Activated CD8-positive, alpha-beta T cell treated with anti-CD3 and anti-CD28 coated beads for 36 hours (primary cell): ENCODE results near the gene TNPO2. TPM values are rescaled to one million over a fixed set of nuclear protein-coding genes. Genes with fewer than 3 reads are reported as not detected.
A peak's percentile ranks its signal among the peaks of the same experiment; 100 is the strongest.

ENCODE experiments used
- ATAC-seq: fragments of 200-7000 bp; cut with Tn5 transposase; one replicate; pipeline ENCODE4 v1.10.0; 2021; ENCODE audit warnings: mild to moderate bottlenecking, moderate library complexity
- CTCF ChIA-PET: fragments of 350-600 bp; sonication (Branson Sonifier 250); formaldehyde crosslinking; loops from one replicate; lab custom pipeline; 2021; ENCODE audit warnings: antibody characterized with exemption; lab: Charles Lee
- POLR2A ChIA-PET: fragments of 350-600 bp; sonication (Branson Sonifier 250); formaldehyde crosslinking; loops from one replicate; lab custom pipeline; 2021; ENCODE audit warnings: antibody characterized with exemption; lab: Charles Lee
- DNase-seq: peaks from one replicate; pipeline ENCODE4 v3.0.0-alpha.2; 2020
- H3K27ac Mint-ChIP-seq: one replicate; pipeline ENCODE4 v1.8.0; 2021; ENCODE audit warnings: mild to moderate bottlenecking, mixed read lengths
- H3K27me3 Mint-ChIP-seq: one replicate; pipeline ENCODE4 v1.8.0; 2021; ENCODE audit warnings: mixed read lengths
- H3K36me3 Mint-ChIP-seq: one replicate; pipeline ENCODE4 v1.8.0; 2021; ENCODE audit warnings: low read depth, mixed read lengths
- H3K4me1 Mint-ChIP-seq: one replicate; pipeline ENCODE4 v1.8.0; 2021; ENCODE audit warnings: low read depth, mixed read lengths
- H3K4me3 Mint-ChIP-seq: one replicate; pipeline ENCODE4 v1.8.0; 2021; ENCODE audit warnings: mild to moderate bottlenecking, moderate library complexity, mixed read lengths
- H3K9me3 Mint-ChIP-seq: one replicate; pipeline ENCODE4 v1.8.0; 2021; ENCODE audit warnings: mixed read lengths
- intact Hi-C: fragments of 100-400 bp; cut with micrococcal nuclease; formaldehyde crosslinking; loops from one replicate; pipeline ENCODE4 v1.10.0; 2022
- total RNA-seq, 2 experiments: library from RNA; stranded (reverse); gene quantifications; one replicate each; pipeline ENCODE4 v1.2.3, GENCODE V29; 2021
- TF ChIP-seq, protein P1 (sequence below): fragments of 200-600 bp; IDR thresholded peaks from one replicate; pipeline ENCODE4 v1.8.0; 2022; ENCODE audit warnings: antibody characterized with exemption, mild to moderate bottlenecking

Gene TNPO2
- total RNA-seq, 2 experiments from 2014 or later = 90.7 to 94.5 TPM

DNA sequence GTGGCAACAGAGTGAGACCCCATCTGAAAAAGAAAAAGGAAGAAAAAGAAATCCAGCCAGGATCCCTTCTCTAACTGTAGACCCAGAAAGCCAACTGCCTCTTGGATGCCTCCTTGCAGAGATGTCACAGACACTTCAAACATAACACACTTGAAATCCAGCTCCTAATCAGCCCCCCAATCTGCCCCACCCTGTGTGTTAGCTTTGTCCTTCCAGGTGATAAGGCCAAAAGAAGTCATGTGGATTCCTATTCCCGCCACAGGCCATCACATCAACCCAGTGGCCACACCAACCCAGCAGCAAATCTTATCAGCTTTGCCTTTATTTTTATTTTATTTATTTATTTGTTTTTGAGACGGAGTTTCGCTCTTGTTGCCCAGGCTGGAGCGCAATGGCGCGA is 36.0 kb upstream of the TNPO2 start:
- Mint-ChIP-seq H3K9me3 (no peaks in the 10 kb centered on the region), H3K27ac (no peak overlapping the region), H3K4me3 (no peak overlapping the region), H3K27me3 (peaks cover 12% of the 10 kb centered on the region), H3K36me3 (no peaks in the 10 kb centered on the region), H3K4me1 (peaks cover 10% of the 10 kb centered on the region)
- ATAC-seq (no peak), DNase-seq (no peak)
- ChIA-PET CTCF (interaction anchor here (0.8 to 17.4 kb wide), 29 partner anchors 10 to 178 kb away, joined by 3 to 480 read pairs (median 5); partner anchors contain the start of genes DNASE2, FBXW9, GET3 and JUNB), POLR2A (interaction anchor here (0.7 to 2.9 kb wide), 6 partner anchors 13 to 37 kb away, joined by 3 to 9 read pairs (median 4); no protein-coding TSS in a partner anchor)
- intact Hi-C loops = loop anchor here (2.0 to 5.0 kb wide), 2 partner anchors 37 to 88 kb away; no protein-coding TSS in a partner anchor
- TF ChIP-seq, protein P1, sequence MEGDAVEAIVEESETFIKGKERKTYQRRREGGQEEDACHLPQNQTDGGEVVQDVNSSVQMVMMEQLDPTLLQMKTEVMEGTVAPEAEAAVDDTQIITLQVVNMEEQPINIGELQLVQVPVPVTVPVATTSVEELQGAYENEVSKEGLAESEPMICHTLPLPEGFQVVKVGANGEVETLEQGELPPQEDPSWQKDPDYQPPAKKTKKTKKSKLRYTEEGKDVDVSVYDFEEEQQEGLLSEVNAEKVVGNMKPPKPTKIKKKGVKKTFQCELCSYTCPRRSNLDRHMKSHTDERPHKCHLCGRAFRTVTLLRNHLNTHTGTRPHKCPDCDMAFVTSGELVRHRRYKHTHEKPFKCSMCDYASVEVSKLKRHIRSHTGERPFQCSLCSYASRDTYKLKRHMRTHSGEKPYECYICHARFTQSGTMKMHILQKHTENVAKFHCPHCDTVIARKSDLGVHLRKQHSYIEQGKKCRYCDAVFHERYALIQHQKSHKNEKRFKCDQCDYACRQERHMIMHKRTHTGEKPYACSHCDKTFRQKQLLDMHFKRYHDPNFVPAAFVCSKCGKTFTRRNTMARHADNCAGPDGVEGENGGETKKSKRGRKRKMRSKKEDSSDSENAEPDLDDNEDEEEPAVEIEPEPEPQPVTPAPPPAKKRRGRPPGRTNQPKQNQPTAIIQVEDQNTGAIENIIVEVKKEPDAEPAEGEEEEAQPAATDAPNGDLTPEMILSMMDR = no peak

DNA sequence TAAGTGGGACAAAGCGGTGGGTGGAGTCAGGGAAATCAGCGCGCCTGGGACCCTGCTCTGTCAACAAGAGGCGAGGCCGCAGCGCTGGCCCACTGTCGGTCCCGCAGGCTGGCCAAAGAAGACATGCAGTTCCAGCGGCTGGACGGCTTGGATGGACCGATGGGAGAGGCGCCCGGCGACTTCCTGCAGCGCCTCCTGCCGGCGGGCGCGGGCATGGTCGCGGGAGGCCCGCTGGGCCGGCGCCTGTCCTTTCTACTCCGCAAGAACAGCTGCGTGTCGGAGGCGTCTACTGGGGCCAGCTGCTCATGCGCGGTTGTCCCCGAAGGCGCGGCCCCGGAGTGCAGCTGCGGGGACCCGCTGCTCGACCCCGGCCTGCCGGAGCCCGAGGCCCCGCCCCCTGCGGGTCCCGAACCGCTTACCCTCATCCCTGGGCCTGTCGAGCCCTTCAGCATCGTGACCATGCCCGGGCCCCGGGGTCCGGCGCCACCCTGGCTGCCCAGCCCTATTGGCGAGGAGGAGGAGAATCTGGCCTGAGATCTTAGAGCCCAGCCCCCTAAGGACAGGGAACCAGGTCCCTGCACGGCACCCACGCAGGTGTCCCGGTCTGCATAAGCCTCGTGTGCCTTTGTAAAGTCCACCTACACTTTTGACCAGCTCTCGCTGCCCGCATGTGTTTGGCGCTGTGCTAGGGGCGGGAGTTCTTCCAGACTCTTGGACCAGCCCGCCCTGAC is 34.0 kb upstream of the TNPO2 start:
- peak; percentile 77 for DNase-seq
- H3K36me3 Mint-ChIP-seq = no peaks in the 10 kb centered on the region
- ChIA-PET POLR2A (interaction anchor here (0.9 to 2.9 kb wide), 7 partner anchors 11 to 89 kb away, joined by 3 to 9 read pairs (median 3); no protein-coding TSS in a partner anchor), CTCF (interaction anchor here (0.6 to 17.4 kb wide), 45 partner anchors 9 to 264 kb away, joined by 3 to 480 read pairs (median 5); partner anchors contain the start of genes DNASE2, FBXW9, GET3 and JUNB)
- peaks cover 18% of the 10 kb centered on the region for H3K27me3 Mint-ChIP-seq
- peaks cover 10% of the 10 kb centered on the region for H3K4me1 Mint-ChIP-seq
- H3K4me3 Mint-ChIP-seq = peak overlapping the region; percentile 41
- H3K27ac Mint-ChIP-seq = no peak overlapping the region
- peak; percentile 83 for ATAC-seq
- no peaks in the 10 kb centered on the region for H3K9me3 Mint-ChIP-seq
- intact Hi-C loops = no loop called here
- TF ChIP-seq, protein P1 = peak; percentile 98

DNA sequence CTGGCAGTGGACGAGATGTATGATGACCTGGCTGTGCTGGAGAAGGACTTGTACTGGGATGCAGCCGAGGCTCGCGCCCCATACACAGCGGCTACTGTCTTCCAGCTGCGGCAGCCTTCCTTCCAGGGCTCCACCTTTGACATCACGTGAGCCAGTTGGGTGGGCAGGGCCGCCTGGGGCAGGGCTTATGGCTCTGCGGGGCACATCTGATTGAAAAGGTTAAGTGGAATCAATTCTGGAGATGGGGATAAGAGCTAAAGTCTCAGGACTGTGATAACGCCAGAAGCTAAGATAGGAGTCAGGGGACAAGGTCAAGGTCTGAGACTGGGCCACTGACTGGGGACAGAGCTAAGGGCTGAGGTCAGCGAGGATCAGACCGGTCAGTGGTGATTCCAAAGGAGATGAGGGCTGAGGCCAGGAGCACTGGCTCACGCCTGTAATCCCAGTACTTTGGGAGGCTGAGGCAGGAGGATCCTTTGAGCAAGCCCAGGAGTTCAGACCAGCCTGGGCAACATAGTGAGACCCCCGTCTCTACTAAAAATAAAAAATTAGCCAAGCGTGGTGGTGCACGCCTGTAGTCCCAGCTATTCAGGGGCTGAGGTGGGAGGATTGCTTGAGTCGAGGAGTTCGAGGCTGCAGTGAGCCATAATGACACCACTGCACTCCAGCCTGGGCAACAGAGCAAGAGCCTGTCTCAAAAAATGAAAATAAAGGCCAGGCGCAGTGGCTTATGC is 32.6 kb upstream of the TNPO2 start:
- Mint-ChIP-seq H3K4me1 (peaks cover 10% of the 10 kb centered on the region), H3K27ac (no peak overlapping the region), H3K4me3 (no peak overlapping the region), H3K9me3 (no peaks in the 10 kb centered on the region), H3K36me3 (no peaks in the 10 kb centered on the region), H3K27me3 (peaks cover 24% of the 10 kb centered on the region)
- POLR2A ChIA-PET = interaction anchor here (0.7 to 1.1 kb wide), 3 partner anchors 9 to 91 kb away, joined by 3 to 4 read pairs (median 3); no protein-coding TSS in a partner anchor
- TF ChIP-seq, protein P1 = no peak
- intact Hi-C loops = no loop called here
- no peak for ATAC-seq
- CTCF ChIA-PET = interaction anchor here (1.2 to 17.4 kb wide), 6 partner anchors 9 to 91 kb away, joined by 3 to 480 read pairs (median 46); partner anchors contain the start of genes JUNB, PRDX2 and THSD8
- no peak for DNase-seq

DNA sequence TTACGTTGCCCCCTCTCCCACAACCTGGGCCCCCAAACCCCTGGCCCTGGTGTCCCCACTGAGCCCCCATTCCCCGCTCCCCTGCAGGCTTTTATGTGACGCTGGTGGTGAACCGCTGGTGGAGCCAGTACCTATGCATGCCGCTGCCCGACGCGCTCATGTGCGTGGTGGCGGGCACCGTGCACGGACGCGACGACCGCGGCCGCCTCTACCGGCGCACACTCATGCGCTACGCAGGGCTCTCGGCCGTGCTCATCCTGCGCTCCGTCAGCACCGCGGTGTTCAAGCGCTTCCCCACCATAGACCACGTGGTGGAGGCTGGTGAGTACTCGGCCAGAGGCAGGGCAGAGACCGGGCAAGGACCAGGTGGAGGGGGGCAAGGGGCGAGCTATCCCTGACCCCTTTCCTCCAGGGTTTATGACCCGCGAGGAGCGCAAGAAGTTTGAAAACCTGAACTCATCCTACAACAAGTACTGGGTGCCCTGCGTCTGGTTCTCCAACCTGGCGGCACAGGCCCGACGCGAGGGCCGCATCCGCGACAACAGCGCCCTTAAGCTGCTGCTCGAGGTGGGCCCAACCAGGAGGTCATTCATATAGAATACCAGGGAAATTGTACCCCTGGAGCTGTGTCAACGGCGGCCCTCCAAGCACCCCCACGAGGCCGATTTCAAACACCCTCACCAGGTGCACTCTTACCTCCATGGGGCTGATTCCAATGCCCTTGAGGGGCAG is 30.9 kb upstream of the TNPO2 start:
- Mint-ChIP-seq H3K4me1 (peaks cover 6% of the 10 kb centered on the region), H3K27ac (no peak overlapping the region), H3K4me3 (no peak overlapping the region), H3K27me3 (peaks cover 35% of the 10 kb centered on the region), H3K9me3 (no peaks in the 10 kb centered on the region), H3K36me3 (no peaks in the 10 kb centered on the region)
- ATAC-seq (no peak), DNase-seq (no peak)
- TF ChIP-seq, protein P1 = no peak
- intact Hi-C loops = no loop called here
- ChIA-PET CTCF (interaction anchor here (1.1 to 17.4 kb wide), 7 partner anchors 11 to 93 kb away, joined by 3 to 480 read pairs (median 9); partner anchors contain the start of genes JUNB, PRDX2 and THSD8), POLR2A (interaction anchor here (0.9 kb wide), 1 partner anchor 21 kb away, joined by 3 read pairs; no protein-coding TSS in a partner anchor)
